ENCODE data around the gene TIAM2. TPM values are rescaled to one million over a fixed set of nuclear protein-coding genes. Genes with fewer than 3 reads are reported as not detected.
A peak's percentile ranks its signal among the peaks of the same experiment; 100 is the strongest.

TIAM2 gene
- total RNA-seq, 4 donors from 2014 or later = 8.6 to 17.0 (median 14.8) TPM

GRCh38 chr6:154993710-154994109 lies 1.4 kb upstream of the TIAM2 start:
- H3K27ac ChIP-seq (replicated peaks in 1 of 4) = no peak overlapping the region
- 94% methylated on average over 13 of the region's 13 CpGs for WGBS

GRCh38 chr6:154994836-154995253 lies 270 bp upstream of the TIAM2 start:
- Histone ChIP-seq H3K4me1 (peaks cover 10 to 17% (median 16%) of the 10 kb centered on the region in 4 donors), H3K27me3 (peaks cover 0 to 32% (median 0%) of the 10 kb centered on the region in 4 donors), H3K9me3 (no peaks in the 10 kb centered on the region), H3K27ac (replicated peaks in 1 of 4) (no peak overlapping the region), H3K4me3 (peak overlapping the region; percentile 56 to 63 (median 58)), H3K36me3 (peaks cover 0 to 3% (median 0%) of the 10 kb centered on the region in 4 donors)
- WGBS = 29% methylated on average over 24 of the region's 32 CpGs
- intact Hi-C loops (cut with DNase I) = no loop called here
- TF ChIP-seq CTCF (IDR thresholded peaks at IDR 0.05) (no peak), EP300 (IDR thresholded peaks at IDR 0.05) (no peak), POLR2A (IDR thresholded peaks at IDR 0.05; ENCODE audit: low read depth) (no peak), POLR2AphosphoS5 (IDR thresholded peaks at IDR 0.05) (no peak)
- no peak for DNase-seq (ENCODE audit: extremely low spot score)

More at GRCh38 chr6:154993710-154994109, 1.4 kb upstream of the TIAM2 start:
- intact Hi-C loops (cut with DNase I) = no loop called here
- no peak for DNase-seq (ENCODE audit: extremely low spot score)
- TF ChIP-seq POLR2A (IDR thresholded peaks at IDR 0.05; ENCODE audit: low read depth) (no peak), EP300 (IDR thresholded peaks at IDR 0.05) (no peak), POLR2AphosphoS5 (IDR thresholded peaks at IDR 0.05) (no peak), CTCF (IDR thresholded peaks at IDR 0.05) (no peak)
- Histone ChIP-seq H3K9me3 (no peaks in the 10 kb centered on the region), H3K4me1 (peaks cover 10 to 17% (median 16%) of the 10 kb centered on the region in 4 donors), H3K36me3 (peaks cover 0 to 7% (median 2%) of the 10 kb centered on the region in 4 donors), H3K4me3 (no peak overlapping the region), H3K27me3 (peaks cover 0 to 32% (median 0%) of the 10 kb centered on the region in 4 donors)

GRCh38 chr6:154996016-154996590 lies 988 bp downstream of the TIAM2 start:
- H3K27ac ChIP-seq (replicated peaks in 1 of 4) = no peak overlapping the region
- H3K9me3 ChIP-seq = no peaks in the 10 kb centered on the region
- peaks cover 0 to 32% (median 0%) of the 10 kb centered on the region in 4 donors for H3K27me3 ChIP-seq

GRCh38 chr6:154996841-154997311 lies 1.8 kb downstream of the TIAM2 start:
- no peaks in the 10 kb centered on the region for H3K36me3 ChIP-seq
- TF ChIP-seq POLR2AphosphoS5 (IDR thresholded peaks at IDR 0.05) (no peak), POLR2A (IDR thresholded peaks at IDR 0.05; ENCODE audit: low read depth) (no peak), CTCF (IDR thresholded peaks at IDR 0.05) (no peak), EP300 (IDR thresholded peaks at IDR 0.05) (no peak)
- no peak overlapping the region for H3K27ac ChIP-seq (replicated peaks in 1 of 4)
- peaks cover 10 to 17% (median 16%) of the 10 kb centered on the region in 4 donors for H3K4me1 ChIP-seq
- no peak for DNase-seq (ENCODE audit: extremely low spot score)
- 87% methylated on average over 5 of the region's 5 CpGs for WGBS
- H3K4me3 ChIP-seq = no peak overlapping the region
- intact Hi-C loops (cut with DNase I) = no loop called here
- no peaks in the 10 kb centered on the region for H3K9me3 ChIP-seq
- H3K27me3 ChIP-seq = peaks cover 0 to 32% (median 0%) of the 10 kb centered on the region in 4 donors

More at GRCh38 chr6:154996016-154996590, 988 bp downstream of the TIAM2 start:
- TF ChIP-seq POLR2AphosphoS5 (IDR thresholded peaks at IDR 0.05) (no peak), POLR2A (IDR thresholded peaks at IDR 0.05; ENCODE audit: low read depth) (no peak), CTCF (IDR thresholded peaks at IDR 0.05) (no peak), EP300 (IDR thresholded peaks at IDR 0.05) (no peak)
- H3K36me3 ChIP-seq = no peaks in the 10 kb centered on the region
- WGBS = 18% methylated on average over 18 of the region's 18 CpGs
- intact Hi-C loops (cut with DNase I) = no loop called here
- DNase-seq (ENCODE audit: extremely low spot score) = no peak
- peaks cover 10 to 17% (median 16%) of the 10 kb centered on the region in 4 donors for H3K4me1 ChIP-seq
- H3K4me3 ChIP-seq = peak overlapping the region; percentile 56 to 63 (median 58)

All from esophagus muscularis mucosa (tissue), 4 donors.